HepG2 (cell line): ENCODE measurements around the gene GRM4.

Experiments used
- CTCF ChIP-seq: sonication (generic); formaldehyde crosslinking; IDR thresholded peaks from 2 replicates; pipeline ENCODE4 v1.5.0; 2020; ENCODE audit warnings: mild to moderate bottlenecking, missing genetic modification reagents, moderate library complexity
- ELF4 ChIP-seq: sonication (generic); formaldehyde crosslinking; IDR thresholded peaks from 2 replicates; pipeline ENCODE4 v1.5.0; 2020; ENCODE audit warnings: missing genetic modification reagents, mild to moderate bottlenecking, moderate library complexity, borderline replicate concordance
- MYPOP ChIP-seq: sonication (generic); formaldehyde crosslinking; IDR thresholded peaks from 2 replicates; pipeline ENCODE4 v1.8.1; 2023; ENCODE audit warnings: mild to moderate bottlenecking, moderate library complexity, missing genetic modification reagents
- POLR2A ChIP-seq, 2 experiments: IDR thresholded peaks; 2 replicates each; pipeline ENCODE4 v1.6.1; 2011; ENCODE audit warnings: low read depth in 2 of 2, low read length in 2 of 2, mild to moderate bottlenecking in 1 of 2, moderate library complexity in 1 of 2; ENCODE audit not compliant: insufficient read depth in 1 of 2
- SMAD1 ChIP-seq: sonication (generic); formaldehyde crosslinking; IDR thresholded peaks from 2 replicates; pipeline ENCODE4 v1.4.0; 2020; ENCODE audit warnings: missing genetic modification reagents, low read depth, mild to moderate bottlenecking, borderline replicate concordance

- no peak for TF ChIP-seq ELF4
- TF ChIP-seq POLR2A (IDR thresholded peaks at IDR 0.05; ENCODE audit: insufficient read depth in 1 of 2, low read depth in 2 of 2, low read length in 2 of 2), result no peak
- TF ChIP-seq SMAD1 (CRISPR knock-in tag), result no peak
- no peak for TF ChIP-seq CTCF (CRISPR knock-in tag)
- no peak for TF ChIP-seq MYPOP (CRISPR knock-in tag)
Measured at GRCh38 chr6:34086558-34086957, 59.3 kb downstream of the GRM4 start.
